CD4-positive, alpha-beta T cell treated with Interferon gamma for 1 hour (primary cell): ENCODE data around the gene STX11.
A peak's percentile ranks its signal among the peaks of the same experiment; 100 is the strongest.
"Not testable (repeated sequence)": the region's sequence is repeated elsewhere in the genome, so short reads cannot be mapped to it uniquely, and the experiment has no call there.

Experiments
- DNase-seq: peaks from one replicate; pipeline ENCODE4 v3.0.0-alpha.2; 2020

STX11 gene

DNA sequence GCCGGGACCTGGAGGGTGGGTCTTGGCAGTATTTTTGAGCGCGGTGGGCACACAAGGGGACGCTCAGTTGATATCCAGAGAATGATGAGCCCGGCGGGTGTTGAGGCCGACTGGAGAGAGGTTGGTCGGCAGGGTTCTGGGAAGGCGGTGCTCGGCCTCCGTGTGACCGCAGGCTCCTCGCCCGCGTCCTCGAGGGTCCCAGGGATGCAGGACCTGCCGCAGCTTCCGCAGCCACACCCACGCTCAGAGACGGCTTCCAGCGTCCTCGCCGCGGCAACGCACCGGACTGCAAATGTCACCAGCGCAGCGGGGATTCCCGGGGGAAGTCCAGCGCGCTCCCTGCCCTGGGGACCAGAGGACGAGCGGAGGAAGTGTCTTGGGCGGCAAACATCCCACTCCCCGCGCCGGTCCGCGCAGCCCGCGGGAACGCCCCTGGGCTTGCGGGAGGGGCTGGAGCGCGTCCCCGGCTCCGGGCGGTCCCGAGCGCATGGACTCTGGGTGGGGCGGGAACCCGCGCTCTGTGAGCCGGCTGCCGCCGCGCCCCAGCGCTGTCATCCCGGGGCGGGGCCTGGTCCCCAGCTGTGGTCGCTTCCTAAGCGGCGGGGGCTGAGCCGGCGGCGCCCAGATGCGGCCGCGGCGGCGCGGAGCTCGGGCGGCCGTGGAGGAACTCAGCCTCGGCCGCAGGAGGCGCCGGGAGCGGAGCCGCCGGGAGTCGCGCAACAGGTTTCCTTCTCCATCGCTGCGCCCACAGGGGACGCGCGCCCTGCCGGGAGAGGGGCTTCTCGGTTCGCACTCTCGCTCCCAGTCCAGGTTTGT lies at the start of gene STX11:
Gene STX11, plus strand, starts transcription at position 624 of the 816 bp plus-strand sequence. CDS start 36,111 bp downstream, outside the sequence.
- peak; percentile 87 for DNase-seq

DNA sequence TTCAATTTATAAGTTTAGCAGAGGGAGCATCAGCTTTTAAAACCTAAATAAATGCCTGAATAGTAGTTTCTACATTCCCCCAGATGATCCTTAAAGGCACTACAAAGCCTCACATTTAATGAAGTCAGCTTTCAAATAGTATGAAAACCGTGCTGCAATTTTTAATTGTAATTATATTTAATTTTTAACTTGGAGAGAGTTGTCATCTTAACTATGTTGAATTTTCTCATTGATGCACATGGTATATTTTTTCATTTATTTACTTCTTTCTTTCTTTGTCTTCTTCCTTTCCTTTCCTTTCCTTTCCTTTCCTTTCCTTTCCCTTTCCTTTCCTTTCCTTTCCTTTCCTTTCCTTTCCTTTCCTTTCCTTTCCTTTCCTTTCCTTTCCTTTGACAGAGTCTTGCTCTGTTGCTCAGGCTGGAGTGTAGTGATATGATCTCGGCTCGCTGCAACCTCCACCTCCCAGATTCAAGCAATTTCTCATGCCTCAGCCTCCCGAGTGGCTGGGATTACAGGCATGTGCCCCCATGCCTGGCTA lies 47.2 kb upstream of the STX11 start:
- DNase-seq: no peak

DNA sequence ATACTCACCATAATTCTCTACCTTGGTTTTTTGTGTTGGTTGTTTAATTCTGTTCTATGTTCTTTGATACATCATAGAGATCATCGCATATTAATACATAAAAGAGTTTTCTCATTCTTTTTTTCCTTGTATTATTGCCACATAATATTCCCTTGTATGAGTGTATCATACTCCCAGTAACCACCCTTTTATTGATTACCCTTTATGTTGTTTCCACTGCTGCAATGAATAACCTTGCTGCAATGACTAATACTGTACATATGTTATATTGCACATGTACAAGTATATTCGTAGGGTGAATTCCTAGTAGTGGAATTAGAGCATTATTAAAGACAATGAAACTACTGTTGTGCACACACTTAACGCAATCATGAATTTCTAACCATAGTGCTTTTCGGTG lies 45.8 kb upstream of the STX11 start:
- DNase-seq: no peak

DNA sequence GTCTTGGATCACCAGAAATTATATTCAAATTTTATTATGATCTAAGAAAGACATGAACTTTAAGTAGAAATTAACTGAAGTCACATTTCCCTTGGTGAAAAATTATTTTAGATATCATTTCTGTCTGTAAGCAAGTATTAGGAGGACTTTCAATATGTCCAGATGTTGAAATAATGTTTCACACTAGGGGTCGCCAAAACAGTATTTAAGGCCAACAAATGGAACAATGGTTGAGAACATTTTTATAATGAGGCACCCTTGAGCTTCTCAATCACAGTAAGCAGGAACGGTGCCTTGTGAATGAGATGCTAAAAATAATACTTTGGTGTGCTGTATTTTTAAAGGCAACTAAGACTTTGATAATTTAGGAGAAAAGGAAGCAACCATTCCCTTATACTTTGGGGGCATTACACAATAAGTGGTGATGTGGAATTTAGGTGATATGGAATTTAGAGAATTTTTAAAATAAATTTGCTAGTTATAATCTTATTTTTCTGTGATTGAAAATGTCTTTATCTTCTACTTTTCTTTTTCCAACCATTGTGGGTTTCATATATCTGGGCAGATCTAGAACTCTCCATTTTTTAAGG lies 45.3 kb upstream of the STX11 start:
- no peak for DNase-seq

DNA sequence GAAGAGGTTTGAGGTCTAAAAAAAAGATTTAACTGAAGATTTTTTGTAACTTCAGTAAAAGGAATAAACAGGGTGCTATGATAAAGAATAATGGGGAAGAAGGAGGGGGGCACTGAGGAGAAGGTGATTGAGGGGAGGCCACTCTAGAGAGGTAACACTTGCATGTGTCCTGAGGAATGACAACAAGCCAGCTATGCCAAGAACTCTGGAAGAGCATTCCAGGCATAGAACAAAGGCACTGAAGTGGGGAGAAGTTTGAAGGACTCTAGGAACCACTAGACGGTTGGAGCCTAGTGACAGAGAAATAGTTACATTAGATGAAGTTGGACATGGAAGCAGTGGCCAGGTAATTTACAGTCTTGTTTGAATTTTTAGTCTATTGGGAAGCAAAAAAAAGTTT lies 44.1 kb upstream of the STX11 start:
- no peak for DNase-seq

DNA sequence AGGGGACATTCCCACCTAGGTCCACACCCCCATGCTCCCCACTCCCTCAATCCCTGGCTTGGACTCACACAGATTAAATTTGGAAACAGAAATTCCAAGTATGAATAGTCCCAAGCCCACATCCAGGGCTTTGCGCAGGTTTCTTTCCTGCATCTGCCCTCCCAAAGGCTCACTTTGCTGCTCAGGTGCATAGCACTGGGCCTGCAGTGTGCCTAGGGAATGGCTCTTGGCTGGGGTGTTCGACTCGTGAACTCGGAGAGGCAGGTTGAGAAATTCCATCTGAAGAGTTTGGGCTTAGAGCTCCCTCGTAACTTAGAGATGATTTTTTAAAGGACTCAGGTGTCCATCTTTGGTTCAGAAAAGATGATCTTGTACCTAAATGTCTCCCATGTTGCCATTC lies 40.1 kb upstream of the STX11 start:
- no peak for DNase-seq

DNA sequence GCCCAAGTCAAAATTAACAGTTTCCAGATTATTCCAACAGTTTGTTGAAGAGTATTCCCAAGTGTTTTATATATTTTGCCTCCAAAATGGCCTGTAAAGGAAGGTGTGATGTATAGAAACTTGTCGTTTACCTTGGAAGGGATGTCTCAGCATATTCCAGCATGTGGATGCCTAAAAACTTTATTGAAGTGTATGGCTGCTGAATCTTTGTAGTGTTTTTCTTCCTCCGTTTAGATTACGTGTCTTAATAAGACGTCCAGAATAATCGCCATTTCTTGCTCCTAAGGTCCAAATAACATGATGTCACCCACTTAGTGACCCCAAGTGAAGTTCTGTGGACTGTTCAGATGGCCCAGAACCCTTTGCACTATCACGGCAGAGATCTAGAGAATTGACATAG lies 37.0 kb upstream of the STX11 start:
- no peak for DNase-seq

DNA sequence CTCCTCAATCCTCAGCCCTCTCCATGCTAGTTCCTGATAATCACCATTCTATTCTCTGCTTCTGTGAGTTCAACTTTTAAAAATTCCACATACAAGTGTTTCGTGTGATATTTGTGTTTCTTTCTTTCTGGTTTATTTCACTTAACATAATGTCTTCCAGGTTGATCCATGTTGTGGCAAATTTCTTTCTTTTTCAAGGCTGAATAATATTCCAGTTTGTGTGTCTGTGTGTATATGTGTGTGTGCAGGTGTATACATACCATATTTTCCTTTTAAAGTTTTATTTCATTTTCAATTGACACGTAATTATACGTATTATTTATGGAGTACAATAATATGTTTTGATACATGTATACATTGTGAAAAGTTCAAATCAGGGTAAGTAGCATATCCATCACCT lies 35.1 kb upstream of the STX11 start:
- DNase-seq: no peak

DNA sequence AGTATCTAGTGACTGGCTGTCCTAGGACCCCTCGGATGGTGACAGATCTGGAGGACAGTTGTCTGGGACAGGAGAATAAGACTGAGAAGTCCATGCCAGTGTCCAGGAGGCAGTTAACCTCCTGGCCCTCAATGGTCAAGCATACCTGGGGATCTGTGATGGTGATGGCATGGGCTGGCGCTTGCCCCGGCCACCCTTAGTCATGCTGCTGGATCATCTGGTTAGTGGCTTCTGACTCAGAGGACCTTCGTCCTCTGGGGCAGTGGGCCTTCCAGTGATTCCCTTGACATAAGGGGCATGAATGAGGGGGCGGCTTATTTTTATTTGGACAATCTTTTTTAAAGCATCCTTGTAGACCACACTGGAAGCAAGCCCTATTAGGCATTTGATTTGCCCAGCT lies 30.9 kb upstream of the STX11 start:
- no peak for DNase-seq

DNA sequence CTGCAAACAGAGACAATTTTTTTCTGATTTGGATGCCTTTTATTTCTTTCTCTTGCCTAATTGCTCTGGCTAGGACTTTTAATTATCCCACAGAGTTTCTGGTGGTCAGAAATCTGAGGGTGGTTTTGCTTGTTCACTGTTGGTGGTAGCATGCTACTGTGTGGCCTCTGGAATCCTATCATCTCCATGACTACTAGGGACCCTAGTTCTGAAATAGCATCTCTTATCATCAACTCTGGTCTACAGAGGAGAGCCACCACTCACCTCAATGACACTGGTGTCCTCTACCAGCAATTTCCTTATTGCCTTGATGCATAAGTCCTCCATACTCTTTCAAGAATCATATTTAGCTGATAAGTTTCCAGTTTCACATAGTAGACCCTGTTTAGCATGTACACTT lies 27.5 kb upstream of the STX11 start:
- DNase-seq: no peak

DNA sequence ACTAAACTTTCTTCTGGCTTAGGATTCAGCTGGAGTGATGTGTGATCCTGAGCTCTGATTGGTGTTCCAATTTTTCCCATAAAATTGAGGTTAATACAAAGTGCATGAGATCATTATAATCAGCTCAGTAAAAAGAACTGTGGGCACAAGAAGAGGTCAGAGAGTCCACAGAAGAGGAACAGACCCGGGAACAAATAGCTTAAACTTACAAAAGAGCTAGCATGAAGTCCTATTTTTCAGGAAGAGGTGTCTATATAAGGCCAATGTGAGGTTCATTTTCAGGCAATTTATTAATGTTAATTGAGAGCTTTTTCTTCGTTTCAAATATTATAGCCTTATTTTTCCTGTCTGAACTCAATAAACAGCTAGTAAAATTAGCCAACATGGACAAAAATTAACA lies 26.9 kb upstream of the STX11 start:
- DNase-seq: no peak

DNA sequence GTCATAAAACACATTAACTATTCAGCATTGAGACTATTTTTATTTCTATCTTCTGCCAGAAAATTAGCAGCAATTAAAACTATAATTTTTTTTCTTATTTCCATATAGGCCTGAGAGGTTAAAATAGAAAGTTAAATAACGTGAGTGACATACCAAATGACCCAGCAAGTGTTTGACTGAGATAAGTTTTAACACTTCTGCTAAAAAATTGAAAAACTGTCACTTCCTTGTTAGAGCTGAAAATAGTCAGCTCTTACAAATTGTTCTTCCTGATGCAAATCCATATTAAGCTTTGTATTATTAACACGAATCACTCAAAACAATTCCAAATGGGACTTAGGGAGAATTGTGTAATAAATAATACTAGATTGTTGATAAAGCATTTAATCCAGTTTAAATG lies 26.5 kb upstream of the STX11 start:
- DNase-seq: no peak

DNA sequence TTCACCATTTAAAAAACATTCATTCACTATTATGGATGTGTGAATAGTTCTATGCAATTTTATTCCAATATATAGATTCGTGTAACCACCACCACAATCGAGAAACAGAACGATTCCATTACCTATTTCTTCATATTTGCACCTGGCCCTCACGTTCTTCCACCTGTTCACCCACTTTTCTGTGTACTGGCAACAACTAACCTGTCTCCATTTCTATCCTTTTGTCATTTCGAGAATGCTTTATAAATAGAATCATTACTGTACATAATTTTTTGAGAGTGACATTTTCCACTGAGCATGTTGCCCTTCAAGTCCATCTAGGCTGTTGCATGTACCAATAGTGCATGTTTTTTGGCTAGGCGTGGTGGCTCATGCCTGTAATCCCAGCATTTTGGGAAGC lies 23.2 kb upstream of the STX11 start:
- no peak for DNase-seq

DNA sequence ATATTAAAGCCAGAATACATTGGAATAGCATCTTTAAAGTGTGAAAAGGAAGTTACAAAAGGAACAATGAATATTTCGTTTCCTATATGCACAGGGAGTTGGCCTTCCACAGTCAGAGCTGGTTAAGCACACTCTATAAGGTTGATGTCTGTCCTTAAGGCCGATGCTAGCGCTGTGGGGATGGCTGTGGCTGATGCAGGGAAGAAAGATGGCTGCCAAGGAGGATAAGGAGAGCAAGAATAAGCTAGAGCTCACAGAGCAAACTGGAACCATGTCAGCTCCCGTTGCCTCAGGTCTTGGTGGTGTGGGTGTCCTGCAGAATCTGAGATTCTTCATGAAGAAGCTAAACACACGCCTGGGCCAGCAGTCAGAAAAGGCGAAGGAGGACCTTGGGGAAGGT lies 20.8 kb upstream of the STX11 start:
- no peak for DNase-seq

DNA sequence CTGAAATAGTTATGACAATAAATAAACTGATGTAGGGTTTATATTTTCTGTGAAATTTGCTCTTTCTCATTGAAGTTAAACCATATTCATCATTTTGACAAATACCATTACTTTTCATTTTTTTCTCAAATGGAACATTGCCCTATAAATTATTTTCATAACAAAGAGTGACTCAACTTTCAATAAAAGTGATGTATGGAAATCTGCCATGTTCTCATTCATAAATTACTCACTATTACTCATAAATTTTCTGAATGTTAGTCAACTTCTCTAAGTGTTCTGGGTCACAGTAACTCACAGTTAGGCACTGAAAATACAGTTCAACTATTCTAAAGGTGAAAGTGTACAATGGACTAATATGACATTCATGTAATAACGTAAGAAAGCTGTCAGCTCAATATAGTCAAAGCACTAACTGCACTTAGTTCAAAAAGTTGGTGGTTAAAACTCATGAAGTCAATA lies 19.0 kb upstream of the STX11 start:
- DNase-seq: no peak

DNA sequence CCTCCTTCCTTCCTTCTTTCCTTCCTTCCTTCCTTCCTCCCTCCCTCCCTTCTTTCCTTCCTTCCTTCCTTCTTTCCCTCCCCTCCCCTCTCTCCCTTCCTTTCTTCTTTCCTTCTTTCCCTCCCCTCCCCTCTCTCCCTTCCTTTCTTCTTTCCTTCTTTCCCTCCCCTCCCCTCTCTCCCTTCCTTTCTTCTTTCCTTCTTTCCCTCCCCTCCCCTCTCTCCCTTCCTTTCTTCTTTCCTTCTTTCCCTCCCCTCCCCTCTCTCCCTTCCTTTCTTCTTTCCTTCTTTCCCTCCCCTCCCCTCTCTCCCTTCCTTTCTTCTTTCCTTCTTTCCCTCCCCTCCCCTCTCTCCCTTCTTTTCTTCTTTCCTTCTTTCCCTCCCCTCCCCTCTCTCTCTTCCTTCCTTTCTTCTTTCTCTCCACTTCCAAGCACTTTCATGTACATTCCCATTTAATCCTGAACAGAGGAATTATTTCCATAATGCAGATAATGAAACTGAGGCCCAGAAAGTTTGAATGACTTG lies 18.1 kb upstream of the STX11 start:
- not testable (repeated sequence) for DNase-seq

DNA sequence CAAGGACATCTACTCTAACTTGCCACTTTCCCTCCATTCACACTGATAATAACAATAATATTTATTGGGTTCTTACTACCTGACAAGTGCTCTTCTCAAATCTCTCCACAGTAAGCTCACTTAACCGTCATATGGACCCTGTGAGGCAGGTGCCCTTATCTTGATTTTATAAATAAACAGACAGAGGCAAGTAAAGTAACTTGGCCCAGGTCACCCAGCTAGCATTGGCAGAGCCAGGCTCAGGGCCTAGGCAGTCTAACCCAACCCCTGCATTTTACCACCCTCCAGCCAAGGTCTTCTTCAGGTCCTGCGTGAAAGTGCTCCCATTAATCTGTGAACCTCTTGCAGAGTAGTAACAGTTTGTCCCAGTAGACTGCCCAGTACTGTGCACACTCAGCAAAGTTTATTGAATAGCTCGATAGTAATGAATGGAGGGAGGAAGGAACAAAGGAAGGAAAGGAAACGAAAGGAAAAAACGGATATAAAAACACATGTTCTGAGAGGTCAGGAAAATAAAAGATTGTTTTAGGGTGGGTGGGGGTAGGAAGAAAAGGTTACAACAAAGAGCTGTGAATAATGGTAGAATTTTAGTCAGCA lies 17.0 kb upstream of the STX11 start:
- no peak for DNase-seq

DNA sequence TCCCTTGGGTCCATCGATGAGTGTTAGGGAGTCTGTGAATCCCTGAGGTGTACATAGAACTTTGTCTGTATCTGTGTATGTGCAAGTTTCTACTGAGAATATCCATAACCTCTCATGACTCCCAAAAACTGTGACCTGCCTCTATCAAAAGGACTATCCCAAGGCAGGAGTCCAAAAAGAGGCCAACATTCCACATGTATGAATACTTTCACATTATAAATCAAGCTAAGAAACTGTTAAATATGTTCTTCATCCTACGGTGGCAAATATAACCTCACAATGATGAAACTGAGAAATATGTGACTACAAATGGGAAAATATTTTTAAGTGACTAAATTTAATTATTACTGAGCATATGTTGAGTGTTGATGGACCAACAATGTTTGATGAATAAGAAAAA lies 16.1 kb upstream of the STX11 start:
- no peak for DNase-seq

DNA sequence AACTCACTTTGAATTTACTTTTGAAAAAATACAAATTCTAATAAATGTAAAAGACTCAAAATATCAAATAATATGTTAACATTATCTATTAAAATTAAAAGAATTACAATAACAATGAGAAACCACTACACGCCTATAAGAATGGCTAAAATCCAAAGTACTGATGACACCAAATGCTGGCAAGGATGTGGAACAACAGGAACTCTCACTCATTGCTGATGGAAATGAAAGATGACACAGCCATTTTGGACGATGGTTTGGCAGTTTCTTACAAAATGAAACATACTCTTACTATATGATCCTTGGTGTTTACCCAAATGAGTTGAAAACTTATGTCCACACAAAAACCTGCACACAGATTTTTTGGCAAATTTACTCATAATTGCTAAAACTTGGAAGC lies 15.6 kb upstream of the STX11 start:
- DNase-seq: no peak

DNA sequence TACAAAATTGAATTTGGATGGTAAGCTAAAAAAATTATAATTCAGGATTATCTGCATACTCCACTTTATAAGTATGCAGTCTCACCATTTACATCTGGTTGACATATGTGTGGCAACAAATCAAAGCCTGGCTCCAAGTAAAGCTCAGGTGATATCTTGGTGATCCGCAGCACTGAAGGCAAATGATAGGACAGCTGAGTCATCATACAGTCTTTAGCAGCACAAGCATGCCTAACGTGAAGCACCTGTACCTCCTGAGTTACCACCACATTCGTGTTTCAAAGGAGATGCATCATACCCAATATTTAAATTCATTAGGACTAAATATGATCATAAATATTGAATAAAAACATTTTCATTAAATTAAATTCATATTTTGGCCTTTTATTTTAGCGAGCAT lies 11.8 kb upstream of the STX11 start:
- DNase-seq: no peak

DNA sequence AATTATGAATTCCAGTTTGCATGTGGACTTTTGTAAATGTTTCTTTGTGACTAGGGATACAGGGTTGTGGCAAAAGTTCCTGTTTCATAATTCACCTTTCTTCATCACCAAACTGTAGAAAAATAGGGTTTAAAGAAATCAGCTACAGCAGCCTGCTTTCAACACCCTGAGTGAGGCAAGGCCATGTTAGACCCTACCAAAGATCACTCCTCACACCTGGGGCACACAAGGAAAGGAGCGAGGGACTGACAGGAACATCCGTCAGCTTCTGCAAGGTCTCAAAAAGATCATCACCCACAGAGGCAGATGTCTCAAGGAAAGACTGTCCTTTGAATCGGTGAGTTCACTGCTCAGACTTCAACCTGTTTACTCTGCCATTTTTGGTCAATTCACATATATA lies 10.5 kb upstream of the STX11 start:
- no peak for DNase-seq

DNA sequence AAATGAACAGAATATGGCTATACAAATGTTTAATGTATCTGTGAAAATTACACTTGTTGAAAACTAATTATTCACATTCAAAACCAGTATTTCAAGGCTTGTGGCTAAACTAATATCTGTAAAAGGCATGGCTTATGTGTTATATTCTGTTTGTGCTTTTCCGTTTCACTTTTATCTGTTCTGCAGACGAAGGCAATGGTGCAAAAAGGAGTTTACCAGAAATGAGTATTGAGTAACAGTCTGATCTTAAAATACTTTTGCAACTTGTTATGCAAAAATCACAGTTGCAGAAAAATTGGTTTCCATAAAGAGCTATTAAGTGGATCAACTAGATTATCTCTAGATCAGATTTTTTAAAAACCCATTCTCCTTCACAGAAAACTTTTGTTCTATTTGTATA lies 9.4 kb upstream of the STX11 start:
- DNase-seq: no peak

DNA sequence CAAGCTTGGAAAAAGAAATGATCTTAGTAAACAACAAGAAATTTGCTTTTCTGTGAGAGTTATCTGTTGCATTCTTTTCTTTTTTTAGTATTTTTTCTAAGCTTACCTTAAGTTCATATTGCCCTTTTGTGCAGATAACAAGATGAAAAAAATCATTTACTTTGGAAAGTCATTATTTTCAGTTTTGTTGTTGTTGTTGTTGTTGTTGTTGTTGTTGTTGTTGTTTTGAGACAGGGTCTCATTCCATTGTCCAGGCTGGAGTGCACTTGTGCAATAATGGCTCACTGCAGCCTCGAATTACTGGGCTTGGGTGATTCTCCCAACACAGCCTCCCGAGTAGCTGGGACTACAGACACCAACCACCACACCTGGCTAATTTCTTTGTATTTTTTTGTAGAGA lies 8.8 kb upstream of the STX11 start:
- no peak for DNase-seq

DNA sequence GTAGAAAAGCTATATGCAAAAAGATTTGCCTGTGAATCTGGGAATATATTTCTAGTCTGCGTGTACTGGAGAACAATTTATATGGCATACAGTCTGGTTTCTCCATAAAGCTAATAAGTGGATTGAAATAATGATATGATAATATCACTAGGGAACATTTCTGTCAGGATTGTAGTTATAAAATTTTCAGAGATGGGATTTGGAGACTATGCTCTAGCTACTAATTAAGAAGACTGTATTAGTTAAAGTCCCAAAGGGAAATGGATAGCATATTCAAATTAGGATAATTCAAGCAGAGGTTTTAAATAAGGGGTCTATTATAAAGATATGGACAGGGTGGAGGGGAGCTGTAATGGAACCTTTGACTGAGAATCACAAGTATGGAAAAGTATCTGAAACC lies 7.2 kb upstream of the STX11 start:
- DNase-seq: no peak
